IPS DF 4.7 (cell line): Measurements from ENCODE around the gene RGS7.
"Not testable (repeated sequence)": the region's sequence is repeated elsewhere in the genome, so short reads cannot be mapped to it uniquely, and the experiment has no call there.

Experiments
- DNase-seq: peaks from one replicate; pipeline ENCODE4 v3.0.0-alpha.2; 2013; ENCODE audit warnings: low spot score; ENCODE audit errors: extremely low read depth

RGS7 gene

GRCh38 chr1:241274693-241275092, 82.3 kb downstream of the RGS7 start:
- DNase-seq, result no peak

GRCh38 chr1:241272828-241273227, 84.2 kb downstream of the RGS7 start:
- no peak for DNase-seq

- DNase-seq, result no peak
Measured at GRCh38 chr1:241271427-241271826, 85.6 kb downstream of the RGS7 start.

GRCh38 chr1:241270016-241270415, 87.0 kb downstream of the RGS7 start:
- DNase-seq, result no peak

GRCh38 chr1:241269116-241269515, 87.9 kb downstream of the RGS7 start:
- DNase-seq, result no peak

GRCh38 chr1:241266121-241266520, 90.9 kb downstream of the RGS7 start:
- no peak for DNase-seq

- no peak for DNase-seq
Measured at GRCh38 chr1:241265428-241265827, 91.6 kb downstream of the RGS7 start.

- DNase-seq, result no peak
Measured at GRCh38 chr1:241263346-241263745, 93.7 kb downstream of the RGS7 start.

- DNase-seq, result no peak
Measured at GRCh38 chr1:241253471-241253870, 103.5 kb downstream of the RGS7 start.

GRCh38 chr1:241250465-241250864, 106.5 kb downstream of the RGS7 start:
- no peak for DNase-seq

- no peak for DNase-seq
Measured at GRCh38 chr1:241240069-241240468, 116.9 kb downstream of the RGS7 start.

- DNase-seq, result no peak
Measured at GRCh38 chr1:241237873-241238272, 119.1 kb downstream of the RGS7 start.

GRCh38 chr1:241235256-241235897, 121.6 kb downstream of the RGS7 start:
- no peak for DNase-seq

GRCh38 chr1:241229711-241230110, 127.3 kb downstream of the RGS7 start:
- DNase-seq, result no peak

- no peak for DNase-seq
Measured at GRCh38 chr1:241229216-241229615, 127.8 kb downstream of the RGS7 start.

GRCh38 chr1:241228339-241228738, 128.7 kb downstream of the RGS7 start:
- no peak for DNase-seq

- no peak for DNase-seq
Measured at GRCh38 chr1:241225741-241226140, 131.3 kb downstream of the RGS7 start.

GRCh38 chr1:241224189-241224588, 132.8 kb downstream of the RGS7 start:
- DNase-seq, result not testable (repeated sequence)

- not testable (repeated sequence) for DNase-seq
Measured at GRCh38 chr1:241222813-241223212, 134.2 kb downstream of the RGS7 start.

- DNase-seq, result no peak
Measured at GRCh38 chr1:241221319-241221718, 135.7 kb downstream of the RGS7 start.

- DNase-seq, result not testable (repeated sequence)
Measured at GRCh38 chr1:241220913-241221312, 136.1 kb downstream of the RGS7 start.

GRCh38 chr1:241219449-241219848, 137.6 kb downstream of the RGS7 start:
- no peak for DNase-seq

- no peak for DNase-seq
Measured at GRCh38 chr1:241217516-241217915, 139.5 kb downstream of the RGS7 start.

- no peak for DNase-seq
Measured at GRCh38 chr1:241215683-241216082, 141.3 kb downstream of the RGS7 start.
